22Rv1 (cell line): Measurements from ENCODE around the gene TAGAP.

ENCODE experiments used
- CTCF ChIP-seq: fragments of 450-650 bp; IDR thresholded peaks from 2 replicates; pipeline ENCODE4 v1.5.1; 2017; ENCODE audit warnings: mild to moderate bottlenecking
- ZFX ChIP-seq: fragments of 450-650 bp; IDR thresholded peaks from 2 replicates; pipeline ENCODE4 v1.6.1; 2017; ENCODE audit warnings: antibody characterized with exemption, borderline replicate concordance

GRCh38 chr6:159061146-159061545 is 16.4 kb upstream of the TAGAP start:
- TF ChIP-seq ZFX = no peak
- no peak for TF ChIP-seq CTCF
